ENCODE measurements around the gene ZNF598.

GRCh38 chr16:2009164-2009711 lies 383 bp downstream of the ZNF598 start:
- TF ChIP-seq CTCF (conservative IDR thresholded peaks at IDR 0.05 in 1 of 2, IDR thresholded peaks at IDR 0.05 in 1 of 2; ENCODE audit: extremely low read depth in 1 of 2, insufficient read depth in 1 of 2, low read depth in 1 of 2, low read length in 2 of 2) (no peak), EZH2 (IDR thresholded peaks at IDR 0.05; ENCODE audit: borderline replicate concordance, low read length) (no peak)

Measured in mammary epithelial cell (primary cell).